Endothelial cell of umbilical vein (primary cell): ENCODE results near the gene C8G. TPM values are rescaled to one million over a fixed set of nuclear protein-coding genes. Genes with fewer than 3 reads are reported as not detected.

Source experiments
- BruUV-seq: library from RNA; stranded (reverse); fragments of 400-500 nt; replicated peaks from 2 replicates; lab custom pipeline; 2021; lab: Mats Ljungman, UMichigan
- CTCF ChIA-PET: fragments of 300-600, 350-600 bp; sonication (Branson Sonifier 250); formaldehyde crosslinking; loops from one replicate; lab custom pipeline; 2021; ENCODE audit warnings: antibody characterized with exemption, inconsistent platforms; lab: Charles Lee
- POLR2A ChIA-PET: fragments of 300-600, 350-600 bp; sonication (Branson Sonifier 250); formaldehyde crosslinking; loops from one replicate; lab custom pipeline; 2021; ENCODE audit warnings: antibody characterized with exemption, inconsistent platforms; lab: Charles Lee
- DNase-seq: peaks from one replicate; pipeline ENCODE4 v3.0.0-alpha.2; 2011; ENCODE audit warnings: low read depth, low spot score
- FAIRE-seq: peaks from 2 replicates; lab custom pipeline; 2011; peaks lifted over from hg19 to GRCh38; lab: Jason Lieb, UNC
- H2AFZ ChIP-seq: 2 replicates; pipeline ENCODE4 v1.6.0; 2012; ENCODE audit warnings: low read depth, low read length, control low read depth, inconsistent platforms
- H3K27ac ChIP-seq: 2 replicates; pipeline ENCODE4 v1.5.1; 2011; ENCODE audit warnings: low read depth, mild to moderate bottlenecking, control low read depth, low read length, moderate library complexity; ENCODE audit not compliant: insufficient read depth
- H3K27me3 ChIP-seq, 2 experiments: 2 replicates each; pipeline versions ENCODE4 v1.6.0 to v1.6.1; 2011; ENCODE audit warnings: low read length in 2 of 2, mixed read lengths in 1 of 2; ENCODE audit not compliant: control insufficient read depth in 2 of 2, insufficient read depth in 2 of 2
- H3K36me3 ChIP-seq, 2 experiments: 2 replicates in 1 of 2; 3 replicates in 1 of 2; pipeline ENCODE4 v1.5.1; 2011; ENCODE audit warnings: low read length in 2 of 2, mild to moderate bottlenecking in 1 of 2, moderate library complexity in 1 of 2; ENCODE audit not compliant: control insufficient read depth in 2 of 2, insufficient read depth in 2 of 2; ENCODE audit errors: extremely low read depth in 1 of 2
- H3K4me1 ChIP-seq: 3 replicates; pipeline ENCODE4 v1.5.1; 2011; ENCODE audit warnings: mild to moderate bottlenecking, low read length; ENCODE audit not compliant: control insufficient read depth, insufficient read depth; ENCODE audit errors: extremely low read depth
- H3K4me2 ChIP-seq: 2 replicates; pipeline ENCODE4 v1.6.1; 2011; ENCODE audit warnings: low read length, control low read depth, mixed read lengths; ENCODE audit not compliant: insufficient read depth
- H3K4me3 ChIP-seq, 3 experiments: fragments of 200-600 bp in 1 of 3; sonication (generic), shearing (Covaris generic) in 1 of 3; replicated peaks in 1 of 3; 2 replicates each; pipeline ENCODE4 v1.5.1; 2011 to 2016; ENCODE audit warnings: control low read depth in 3 of 3, low read length in 3 of 3, mild to moderate bottlenecking in 2 of 3, inconsistent platforms in 1 of 3, low read depth in 1 of 3, moderate library complexity in 1 of 3; ENCODE audit not compliant: insufficient read depth in 1 of 3
- H3K79me2 ChIP-seq: 2 replicates; pipeline ENCODE4 v1.6.0; 2012; ENCODE audit warnings: low read length, inconsistent platforms; ENCODE audit not compliant: control insufficient read depth, insufficient read depth
- H3K9ac ChIP-seq: replicated peaks from 2 replicates; pipeline ENCODE3; 2011; ENCODE audit warnings: low read length, control low read depth; ENCODE audit not compliant: insufficient read depth; ENCODE audit errors: extremely low read depth
- H3K9me1 ChIP-seq: replicated peaks from 3 replicates; pipeline ENCODE4 v1.6.0; 2011; ENCODE audit warnings: mild to moderate bottlenecking, low read length; ENCODE audit not compliant: control insufficient read depth, insufficient read depth; ENCODE audit errors: extremely low read depth
- H3K9me3 ChIP-seq: replicated peaks from 2 replicates; pipeline ENCODE4 v1.5.1; 2012; ENCODE audit warnings: low read length, inconsistent platforms; ENCODE audit not compliant: control insufficient read depth, insufficient read depth
- H4K20me1 ChIP-seq: replicated peaks from 2 replicates; pipeline ENCODE3; 2011; ENCODE audit warnings: mild to moderate bottlenecking, low read length; ENCODE audit not compliant: control insufficient read depth, insufficient read depth; ENCODE audit errors: extremely low read depth
- CTCF ChIP-seq, 2 donors: IDR thresholded peaks; 1 replicate in 1 of 2; 2 replicates in 1 of 2; pipeline ENCODE4 v1.5.1; 2011; ENCODE audit warnings: low read length in 2 of 2, mild to moderate bottlenecking in 2 of 2, moderate library complexity in 2 of 2, control low read depth in 1 of 2, inconsistent platforms in 1 of 2, low read depth in 1 of 2; ENCODE audit not compliant: insufficient read depth in 1 of 2; ENCODE audit errors: extremely low read depth in 1 of 2
- EZH2 ChIP-seq: IDR thresholded peaks from 2 replicates; pipeline ENCODE4 v1.6.1; 2012; ENCODE audit warnings: borderline replicate concordance, low read depth, mild to moderate bottlenecking, moderate library complexity, low read length, inconsistent platforms; ENCODE audit not compliant: severe bottlenecking
- FOS ChIP-seq: IDR thresholded peaks from 2 replicates; pipeline ENCODE4 v1.6.1; 2011; ENCODE audit warnings: mild to moderate bottlenecking, low read length, moderate library complexity, borderline replicate concordance; ENCODE audit not compliant: insufficient read depth
- GATA2 ChIP-seq: IDR thresholded peaks from 2 replicates; pipeline ENCODE4 v1.7.0; 2011; ENCODE audit warnings: low read depth, mild to moderate bottlenecking, moderate library complexity, mixed read lengths, low read length; ENCODE audit not compliant: insufficient read length, insufficient read depth
- JUN ChIP-seq: IDR thresholded peaks from 2 replicates; pipeline ENCODE4 v1.6.1; 2011; ENCODE audit warnings: borderline replicate concordance, low read depth; ENCODE audit not compliant: insufficient read length, insufficient read depth
- MAX ChIP-seq: IDR thresholded peaks from 2 replicates; pipeline ENCODE4 v1.6.1; 2011; ENCODE audit not compliant: insufficient read depth, insufficient read length
- MYC ChIP-seq: IDR thresholded peaks from one replicate; pipeline ENCODE4 v1.6.1; 2011; ENCODE audit warnings: mild to moderate bottlenecking, low read depth, low read length
- POLR2A ChIP-seq: IDR thresholded peaks from 2 replicates; pipeline ENCODE4 v1.6.1; 2012; ENCODE audit warnings: low read depth, mild to moderate bottlenecking, control low read depth, low read length
- POLR2AphosphoS5 ChIP-seq: IDR thresholded peaks from 2 replicates; pipeline ENCODE4 v1.6.1; 2012; ENCODE audit warnings: low read depth, mild to moderate bottlenecking, control low read depth, low read length, moderate library complexity; ENCODE audit not compliant: insufficient read depth
- dilution Hi-C: fragments of 300-500 bp; cut with MboI; formaldehyde crosslinking; loops from one replicate; pipeline ENCODE4 v1.15.0; 2019; ENCODE audit warnings: low sequenced_read_pairs; ENCODE audit not compliant: extremely low pct_ligation_motif_present
- intact Hi-C: fragments of 100-400 bp; cut with micrococcal nuclease; formaldehyde crosslinking; loops from one replicate; pipeline ENCODE4 v1.10.0; 2022
- polyA plus RNA-seq, 4 experiments: library from polyadenylated mRNA; depleted of rRNA in 3 of 4; stranded (reverse) in 3 of 4; unstranded in 1 of 4; fragments of >200 nt; gene quantifications; 2 replicates each; pipeline versions ENCODE4 v1.2.1 to v1.2.3, GENCODE V29; 2011 to 2012; ENCODE audit warnings: missing spikeins in 1 of 4
- total RNA-seq: library from RNA; stranded (reverse); gene quantifications from 2 replicates; pipeline ENCODE4 v1.2.3, GENCODE V29; 2021

Gene C8G
- total and polyA plus RNA-seq, 2 donors (not counting 3 experiments of a cell fraction or from before 2014, with no cell fraction given), result 0.47 to 1.9 TPM

- no TSS peak for BruUV-seq
- intact Hi-C loops, result loop anchor here (5.0 kb wide), 2 partner anchors 53 to 73 kb away; partner anchors contain the start of genes EDF1 and TRAF2
- CTCF ChIA-PET, result interaction anchor here (1.2 to 1.4 kb wide), 2 partner anchors 20 to 44 kb away, joined by 3 read pairs; no protein-coding TSS in a partner anchor
These were observed 5.0 kb upstream of the C8G start for GRCh38 chr9:136939996-136940525.

More at GRCh38 chr9:136939996-136940525, 5.0 kb upstream of the C8G start:
- Histone ChIP-seq H3K27ac (no peak overlapping the region), H3K9me3 (no peaks in the 10 kb centered on the region), H3K4me1 (no peaks in the 10 kb centered on the region), H3K36me3 (peaks cover 2 to 31% of the 10 kb centered on the region in 2 experiments), H4K20me1 (no peaks in the 10 kb centered on the region), H3K9me1 (no peaks in the 10 kb centered on the region), H3K9ac (no peak overlapping the region), H3K4me3 (no peak overlapping the region), H3K4me2 (no peak overlapping the region), H3K27me3 (no peaks in the 10 kb centered on the region), H3K79me2 (peaks cover 26% of the 10 kb centered on the region), H2AFZ (no peak overlapping the region)
- POLR2A ChIA-PET, result interaction anchor here (0.7 kb wide), 1 partner anchor 22 kb away, joined by 6 read pairs; no protein-coding TSS in a partner anchor
- no peak for TF ChIP-seq MYC
- TF ChIP-seq CTCF (IDR thresholded peaks at IDR 0.05; ENCODE audit: extremely low read depth in 1 of 2, insufficient read depth in 1 of 2, low read depth in 1 of 2, low read length in 2 of 2), result no peak
- no peak for TF ChIP-seq GATA2
- no peak for TF ChIP-seq POLR2AphosphoS5
- TF ChIP-seq MAX, result no peak
- no peak for TF ChIP-seq POLR2A
- TF ChIP-seq FOS, result no peak
- TF ChIP-seq JUN, result no peak
- TF ChIP-seq EZH2, result no peak
- FAIRE-seq (no peak), DNase-seq (no peak)
- dilution Hi-C loops, result loop anchor here (25.0 kb wide), 1 partner anchor 128 kb away; the partner anchor contains the start of gene RABL6
